ENCODE data around the gene EIF2D. TPM values are rescaled to one million over a fixed set of nuclear protein-coding genes. Genes with fewer than 3 reads are reported as not detected.
"Not testable (repeated sequence)": the region's sequence is repeated elsewhere in the genome, so short reads cannot be mapped to it uniquely, and the experiment has no call there.

EIF2D gene
- total and polyA plus RNA-seq, 2 donors, result 44.3 to 47.8 TPM

DNA sequence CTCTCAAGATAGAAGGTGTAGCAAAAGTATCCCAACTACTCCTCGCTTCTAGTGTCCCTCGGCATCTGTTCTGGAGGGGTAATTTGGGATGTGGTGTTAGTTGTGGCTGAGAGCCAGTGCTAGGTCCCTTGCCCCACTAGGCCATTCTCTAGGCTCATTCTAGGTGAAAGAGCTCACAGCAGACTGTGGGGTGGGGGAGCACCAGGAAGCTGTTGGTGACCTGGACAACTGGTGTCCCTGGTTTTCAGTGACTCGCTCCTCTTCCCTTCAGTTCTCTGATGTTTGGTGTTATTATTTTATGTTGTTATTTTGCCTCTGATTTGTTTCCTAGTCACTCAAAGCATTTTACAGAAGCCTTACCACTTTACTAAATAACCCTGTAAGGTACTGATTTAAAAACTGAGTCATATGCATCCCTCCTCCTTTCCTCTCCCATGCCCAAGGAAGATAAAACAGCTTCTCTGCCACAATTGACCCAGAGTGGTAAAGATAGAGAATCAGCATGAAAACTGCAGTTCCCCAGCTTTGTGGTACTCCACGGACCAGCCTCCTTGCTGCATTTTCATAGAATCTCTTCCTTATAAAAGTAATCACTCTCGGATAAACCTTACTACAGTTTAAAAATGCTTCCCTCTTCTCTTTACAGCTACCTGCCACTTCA, 37.1 kb upstream of the EIF2D start:
- no peak for DNase-seq (ENCODE audit: extremely low spot score)
- WGBS, result 86% methylated on average over 5 of the region's 5 CpGs
- Histone ChIP-seq H3K4me1 (ENCODE audit: insufficient read depth) (no peaks in the 10 kb centered on the region), H3K4me3 (ENCODE audit: low read depth, low read length) (no peak overlapping the region), H3K36me3 (ENCODE audit: insufficient read depth) (no peaks in the 10 kb centered on the region), H3K27ac (ENCODE audit: low read depth) (no peak overlapping the region)

DNA sequence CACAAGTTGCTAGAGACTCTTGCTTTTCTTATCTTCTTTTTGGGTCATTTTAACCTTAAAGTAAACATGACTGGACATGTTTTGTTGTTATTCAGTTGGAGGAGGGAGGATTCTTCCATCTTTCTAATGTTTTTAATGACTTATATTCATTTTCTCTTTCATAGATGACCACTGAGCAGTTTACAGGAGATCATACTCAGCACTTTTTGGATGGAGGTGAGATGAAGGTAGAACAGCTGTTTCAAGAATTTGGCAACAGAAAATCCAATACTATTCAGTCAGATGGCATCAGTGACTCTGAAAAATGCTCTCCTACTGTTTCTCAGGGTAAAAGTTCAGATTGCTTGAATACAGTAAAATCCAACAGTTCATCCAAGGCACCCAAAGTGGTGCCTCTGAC, 35.0 kb upstream of the EIF2D start:
- Histone ChIP-seq H3K27ac (ENCODE audit: low read depth) (no peak overlapping the region), H3K4me1 (ENCODE audit: insufficient read depth) (no peaks in the 10 kb centered on the region), H3K36me3 (ENCODE audit: insufficient read depth) (no peaks in the 10 kb centered on the region), H3K4me3 (ENCODE audit: low read depth, low read length) (no peak overlapping the region)
- no peak for DNase-seq (ENCODE audit: extremely low spot score)

DNA sequence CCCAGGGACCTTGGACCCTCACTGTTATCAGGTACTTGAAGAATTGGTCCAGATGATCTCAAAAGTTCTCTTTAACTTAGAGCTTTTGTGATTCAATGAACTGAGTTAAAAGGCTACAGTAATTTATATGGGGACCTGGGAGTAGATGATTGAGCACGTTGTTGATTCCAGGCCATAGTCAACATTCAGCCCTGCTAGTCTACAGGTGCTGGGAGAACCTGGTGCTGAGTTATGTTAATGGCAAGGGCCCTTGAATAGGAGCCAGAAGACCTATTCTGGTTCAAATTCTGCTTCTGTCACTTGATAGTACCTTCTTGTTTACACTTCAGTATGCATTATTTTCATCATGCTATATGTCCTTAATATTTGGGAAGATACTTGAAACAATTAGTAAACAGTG, 34.2 kb upstream of the EIF2D start:
- no peak for DNase-seq (ENCODE audit: extremely low spot score)
- WGBS, result 83% methylated on average over 1 of the region's 1 CpG
- Histone ChIP-seq H3K36me3 (ENCODE audit: insufficient read depth) (no peaks in the 10 kb centered on the region), H3K27ac (ENCODE audit: low read depth) (no peak overlapping the region), H3K4me1 (ENCODE audit: insufficient read depth) (no peaks in the 10 kb centered on the region), H3K4me3 (ENCODE audit: low read depth, low read length) (no peak overlapping the region)

DNA sequence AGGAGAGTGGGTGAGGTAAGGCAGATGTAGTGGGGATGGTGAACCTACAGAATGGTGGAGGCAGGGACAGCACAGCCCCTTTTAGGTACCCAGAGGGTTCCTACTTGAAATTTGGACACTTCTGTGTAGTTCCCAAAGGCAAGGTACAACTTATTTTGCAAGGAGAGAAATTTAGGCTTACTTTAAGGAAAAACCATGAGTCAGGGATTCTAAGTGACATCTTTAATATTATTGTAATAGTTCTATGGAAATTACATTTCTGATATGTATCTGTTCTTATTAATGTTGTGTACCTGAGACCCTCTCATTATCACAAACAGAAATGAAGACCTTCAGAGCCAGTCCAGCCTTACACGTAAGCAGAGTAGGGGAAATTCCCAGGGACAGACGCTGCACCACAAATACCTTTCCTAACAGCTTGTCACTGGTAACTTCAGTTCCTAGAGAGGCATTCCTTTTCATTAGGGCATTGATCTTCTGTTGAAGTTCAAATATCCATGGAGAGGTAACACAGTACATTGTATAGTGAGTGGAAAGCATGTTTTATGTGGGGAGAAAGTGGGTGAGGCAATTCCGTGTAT, 30.9 kb upstream of the EIF2D start:
- H3K4me3 ChIP-seq (ENCODE audit: low read depth, low read length), result no peak overlapping the region
- DNase-seq (ENCODE audit: extremely low spot score), result no peak
- whole genome bisulfite sequencing, result 88% methylated on average over 3 of the region's 3 CpGs
- H3K4me1 ChIP-seq (ENCODE audit: insufficient read depth), result peaks cover 1% of the 10 kb centered on the region
- peaks cover 4% of the 10 kb centered on the region for H3K36me3 ChIP-seq (ENCODE audit: insufficient read depth)
- no peak overlapping the region for H3K27ac ChIP-seq (ENCODE audit: low read depth)

DNA sequence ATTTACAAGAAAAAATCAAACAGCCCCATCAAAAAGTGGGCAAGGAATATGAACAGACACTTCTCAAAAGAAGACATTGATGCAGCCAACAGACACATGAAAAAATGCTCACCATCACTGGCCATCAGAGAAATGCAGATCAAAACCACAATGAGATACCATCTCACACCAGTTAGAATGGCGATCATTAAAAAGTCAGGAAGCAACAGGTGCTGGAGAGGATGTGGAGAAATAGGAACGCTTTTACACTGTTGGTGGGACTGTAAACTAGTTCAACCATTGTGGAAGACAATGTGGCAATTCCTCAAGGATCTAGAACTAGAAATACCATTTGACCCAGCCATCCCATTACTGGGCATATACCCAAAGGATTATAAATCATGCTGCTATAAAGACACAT, 29.8 kb upstream of the EIF2D start:
- not testable (repeated sequence) for DNase-seq (ENCODE audit: extremely low spot score); H3K36me3 ChIP-seq (ENCODE audit: insufficient read depth); H3K4me1 ChIP-seq (ENCODE audit: insufficient read depth); H3K4me3 ChIP-seq (ENCODE audit: low read depth, low read length); H3K27ac ChIP-seq (ENCODE audit: low read depth)
- WGBS, result 80% methylated on average over 2 of the region's 2 CpGs

DNA sequence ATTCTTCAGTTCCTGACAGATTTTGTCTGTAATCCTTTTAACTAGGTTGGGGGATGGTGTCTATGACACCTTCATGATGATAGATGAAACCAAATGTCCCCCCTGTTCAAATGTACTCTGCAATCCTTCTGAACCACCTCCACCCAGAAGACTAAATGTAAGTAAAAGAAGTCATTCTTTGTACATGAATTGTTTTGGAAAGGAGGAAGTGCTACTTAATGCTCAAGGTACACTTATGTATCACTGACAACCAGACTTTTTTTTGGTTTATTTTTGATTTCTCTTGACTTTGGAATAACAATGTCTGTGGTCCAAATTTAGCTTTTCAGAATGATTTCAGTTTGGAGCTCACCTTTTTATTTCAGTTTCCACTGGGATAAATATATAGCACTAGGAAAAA, 25.3 kb upstream of the EIF2D start:
- H3K36me3 ChIP-seq (ENCODE audit: insufficient read depth), result peaks cover 4% of the 10 kb centered on the region
- no peak overlapping the region for H3K27ac ChIP-seq (ENCODE audit: low read depth)
- DNase-seq (ENCODE audit: extremely low spot score), result no peak
- H3K4me3 ChIP-seq (ENCODE audit: low read depth, low read length), result no peak overlapping the region
- H3K4me1 ChIP-seq (ENCODE audit: insufficient read depth), result peaks cover 1% of the 10 kb centered on the region

DNA sequence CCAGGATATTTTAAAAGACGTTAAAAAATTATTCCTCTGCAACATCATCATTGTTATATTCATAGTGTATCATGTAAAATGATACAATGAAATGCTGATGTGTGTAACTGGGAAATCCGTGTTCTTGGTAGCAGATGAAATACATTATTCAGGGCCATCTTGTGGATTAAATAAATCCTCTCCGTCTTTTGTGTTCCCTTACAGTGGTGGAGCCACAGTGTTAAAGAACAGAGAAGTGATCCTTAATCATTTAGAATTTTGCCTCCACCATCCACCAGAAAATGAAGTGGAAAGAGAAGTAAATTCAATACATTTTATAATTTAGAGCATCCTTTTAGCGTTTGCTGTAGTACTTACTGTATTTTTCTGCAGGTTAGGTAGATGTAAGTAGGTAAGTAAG, 24.4 kb upstream of the EIF2D start:
- Histone ChIP-seq H3K36me3 (ENCODE audit: insufficient read depth) (peaks cover 4% of the 10 kb centered on the region), H3K4me1 (ENCODE audit: insufficient read depth) (peaks cover 1% of the 10 kb centered on the region), H3K27ac (ENCODE audit: low read depth) (no peak overlapping the region), H3K4me3 (ENCODE audit: low read depth, low read length) (no peak overlapping the region)
- no peak for DNase-seq (ENCODE audit: extremely low spot score)
- 43% methylated on average over 4 of the region's 4 CpGs for WGBS

DNA sequence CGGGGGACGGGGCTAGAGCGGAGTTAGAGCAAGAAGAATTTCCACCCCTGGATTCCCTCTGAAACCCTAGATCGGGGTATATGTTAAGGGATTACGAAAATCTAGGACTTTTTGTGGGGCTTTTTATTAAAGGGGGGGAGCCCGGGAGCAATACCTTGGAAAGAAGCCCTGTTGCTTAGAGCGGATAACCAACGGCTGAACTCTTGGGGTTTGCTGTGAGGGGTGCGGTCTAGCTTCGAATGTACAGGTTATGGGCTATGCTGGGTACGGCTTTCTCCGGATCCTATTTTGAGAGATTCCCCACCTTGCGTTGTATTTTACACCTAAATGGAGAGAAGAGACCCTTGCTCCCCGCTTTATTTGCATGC, 23.7 kb upstream of the EIF2D start:
- no peak for DNase-seq (ENCODE audit: extremely low spot score)
- H3K4me3 ChIP-seq (ENCODE audit: low read depth, low read length), result peak overlapping the region; percentile 79
- H3K27ac ChIP-seq (ENCODE audit: low read depth), result no peak overlapping the region
- 3% methylated on average over 14 of the region's 14 CpGs for WGBS
- H3K4me1 ChIP-seq (ENCODE audit: insufficient read depth), result peaks cover 1% of the 10 kb centered on the region
- peaks cover 4% of the 10 kb centered on the region for H3K36me3 ChIP-seq (ENCODE audit: insufficient read depth)

DNA sequence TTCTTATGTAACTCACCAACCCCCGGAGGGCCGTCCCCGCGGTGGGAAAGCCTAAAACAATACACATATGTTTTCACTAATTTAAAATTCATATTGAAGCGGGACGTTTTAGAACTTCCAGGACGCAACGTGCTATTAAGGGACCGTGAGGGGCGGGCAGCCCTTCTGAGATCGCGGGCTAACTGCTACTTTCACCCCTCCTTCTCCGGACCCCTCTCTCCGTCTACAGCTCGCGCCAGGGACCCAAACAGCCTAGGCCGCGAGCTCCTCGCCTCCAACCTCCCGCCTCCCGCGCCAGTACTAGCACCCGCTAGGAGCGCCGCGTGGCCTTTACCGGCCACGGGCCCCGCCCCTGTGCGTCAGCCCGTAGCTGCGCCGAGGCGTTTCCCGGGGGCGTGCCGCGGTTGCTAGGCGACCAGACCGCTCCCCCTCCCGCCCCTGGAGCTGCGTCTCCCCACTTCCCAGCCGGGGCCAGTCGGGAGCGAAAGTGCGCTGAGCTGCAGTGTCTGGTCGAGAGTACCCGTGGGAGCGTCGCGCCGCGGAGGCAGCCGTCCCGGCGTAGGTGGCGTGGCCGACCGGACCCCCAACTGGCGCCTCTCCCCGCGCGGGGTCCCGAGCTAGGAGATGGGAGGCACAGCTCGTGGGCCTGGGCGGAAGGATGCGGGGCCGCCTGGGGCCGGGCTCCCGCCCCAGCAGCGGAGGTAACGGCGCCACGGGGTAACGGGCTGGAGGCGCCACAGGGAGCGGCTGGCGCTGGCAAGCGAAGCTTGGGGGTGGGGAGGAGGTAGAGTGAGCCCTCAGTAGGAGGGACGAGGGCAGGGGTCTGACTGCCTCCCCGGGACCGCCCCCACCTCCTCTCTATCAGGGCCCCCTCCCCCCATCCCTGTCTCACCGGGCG, 23.1 kb upstream of the EIF2D start, which contains the start of gene DYRK3:
Gene DYRK3 (plus strand): TSS at position 457 of the 898 bp plus-strand sequence. CDS start 168 bp downstream, at position 625.
- Histone ChIP-seq H3K27ac (ENCODE audit: low read depth) (peak within 1 kb of the TSS; percentile 61), H3K36me3 (ENCODE audit: insufficient read depth) (peaks cover 4% of the 10 kb centered on the region), H3K4me3 (ENCODE audit: low read depth, low read length) (peak within 1 kb of the TSS; percentile 79), H3K4me1 (ENCODE audit: insufficient read depth) (peaks cover 1% of the 10 kb centered on the region)
- WGBS, result under 1% methylated on average over 84 of the region's 84 CpGs
- peak; percentile 66 for DNase-seq (ENCODE audit: extremely low spot score)

DNA sequence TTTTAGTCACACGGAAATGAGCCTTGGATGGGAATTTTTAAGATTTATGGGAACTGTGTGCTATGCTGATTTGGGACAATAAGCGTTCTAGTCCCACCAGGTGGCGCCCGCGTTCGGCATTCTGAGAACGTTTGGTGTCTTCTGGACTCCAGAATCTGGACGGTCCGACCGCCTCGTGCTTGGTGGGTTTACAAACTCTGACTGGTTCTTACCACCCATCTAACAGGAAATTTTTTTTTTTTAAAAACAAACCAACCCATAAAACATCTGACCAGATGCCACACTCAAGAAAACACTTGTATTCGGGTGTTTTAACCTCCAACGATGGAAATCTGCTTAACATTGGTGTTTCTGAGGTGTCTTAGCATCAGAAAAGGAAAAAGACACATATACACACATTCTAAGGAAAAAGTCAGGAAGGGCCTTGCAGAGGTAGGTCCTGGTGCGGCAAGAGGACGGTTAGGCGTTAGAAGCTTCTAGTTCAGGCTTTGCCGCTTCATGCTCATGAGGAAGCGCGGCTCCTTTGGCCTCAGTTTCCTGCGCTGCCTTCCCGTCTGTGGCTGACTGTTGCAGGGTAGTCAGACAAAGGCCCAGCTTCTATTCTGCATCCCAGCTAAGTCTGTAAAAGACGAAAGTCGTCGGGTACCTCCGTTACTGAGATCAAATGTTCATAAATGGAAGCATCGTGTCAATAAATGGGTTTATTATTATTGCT, 22.3 kb upstream of the EIF2D start:
- 9% methylated on average over 26 of the region's 26 CpGs for WGBS
- Histone ChIP-seq H3K27ac (ENCODE audit: low read depth) (no peak overlapping the region), H3K4me3 (ENCODE audit: low read depth, low read length) (peak overlapping the region; percentile 79)

DNA sequence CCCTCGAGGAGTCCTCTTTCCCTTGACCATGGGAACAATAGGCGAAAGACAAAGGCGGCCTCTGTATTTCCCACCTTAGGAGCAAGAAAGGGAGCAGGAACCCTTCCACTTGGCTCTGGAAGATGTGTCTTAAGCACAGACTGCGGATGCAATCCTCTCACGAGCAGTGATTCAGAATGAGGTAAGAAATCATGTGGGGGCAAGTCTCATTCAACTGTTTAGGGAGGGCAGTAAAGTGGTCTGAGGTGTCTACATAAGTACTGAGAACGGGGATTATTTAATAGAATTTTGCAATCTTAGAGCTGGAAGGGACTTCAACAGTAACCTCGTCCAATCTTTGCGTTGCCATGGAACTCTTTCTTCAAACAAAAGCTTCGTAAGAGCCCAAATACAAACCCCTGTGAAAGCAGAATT, 21.4 kb upstream of the EIF2D start:
- no peak overlapping the region for H3K27ac ChIP-seq (ENCODE audit: low read depth)
- no peaks in the 10 kb centered on the region for H3K4me1 ChIP-seq (ENCODE audit: insufficient read depth)
- no peak overlapping the region for H3K4me3 ChIP-seq (ENCODE audit: low read depth, low read length)
- H3K36me3 ChIP-seq (ENCODE audit: insufficient read depth), result no peaks in the 10 kb centered on the region
- no peak for DNase-seq (ENCODE audit: extremely low spot score)
- WGBS, result 30% methylated on average over 9 of the region's 9 CpGs

More for the DNA sequence above, 22.3 kb upstream of the EIF2D start:
- Histone ChIP-seq H3K4me1 (ENCODE audit: insufficient read depth) (no peaks in the 10 kb centered on the region), H3K36me3 (ENCODE audit: insufficient read depth) (peaks cover 4% of the 10 kb centered on the region)
- peak; percentile 86 for DNase-seq (ENCODE audit: extremely low spot score)

DNA sequence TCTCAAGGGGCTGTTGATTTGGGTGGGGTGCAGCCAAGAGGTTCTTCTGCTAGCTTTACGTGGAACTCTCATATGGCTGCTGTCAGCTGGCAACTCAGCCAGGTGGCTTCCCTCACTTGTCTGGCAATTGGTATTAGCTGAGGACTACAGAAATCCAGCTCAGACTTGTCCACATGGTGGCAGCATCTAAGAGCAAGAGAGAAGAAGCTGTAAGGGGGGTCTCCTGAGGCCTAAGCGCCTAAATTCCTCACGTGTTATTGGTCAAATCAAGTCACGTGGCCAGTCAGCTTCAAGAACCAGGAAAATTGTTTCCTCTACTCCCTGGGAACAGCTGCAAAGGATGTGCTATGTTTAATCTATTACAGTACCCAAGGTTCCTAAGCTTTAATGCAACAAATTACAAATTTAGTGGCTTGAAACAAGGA, 18.8 kb upstream of the EIF2D start:
- Histone ChIP-seq H3K4me1 (ENCODE audit: insufficient read depth) (no peaks in the 10 kb centered on the region), H3K27ac (ENCODE audit: low read depth) (no peak overlapping the region), H3K36me3 (ENCODE audit: insufficient read depth) (no peaks in the 10 kb centered on the region), H3K4me3 (ENCODE audit: low read depth, low read length) (no peak overlapping the region)
- WGBS, result 19% methylated on average over 4 of the region's 4 CpGs
- DNase-seq (ENCODE audit: extremely low spot score), result peak; percentile 40

DNA sequence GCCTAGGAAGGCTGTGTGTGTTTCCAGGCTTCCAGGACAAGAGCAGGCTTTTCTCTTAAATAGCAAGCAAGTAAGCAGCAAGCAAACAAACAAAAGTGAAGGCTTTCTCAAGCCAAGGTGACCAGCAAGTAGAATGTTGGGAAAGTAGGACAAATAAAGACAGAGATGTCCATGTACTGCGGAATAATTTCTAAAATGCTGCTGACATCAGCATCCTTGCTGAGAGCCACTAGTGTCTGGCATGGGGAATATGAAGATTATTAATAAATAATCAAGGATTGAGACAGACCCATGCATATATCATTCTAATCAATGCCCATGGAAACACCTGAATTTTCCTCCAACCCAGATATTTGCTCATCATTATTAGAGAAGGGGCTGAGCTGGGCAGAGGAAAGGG, 16.7 kb upstream of the EIF2D start:
- Histone ChIP-seq H3K27ac (ENCODE audit: low read depth) (no peak overlapping the region), H3K36me3 (ENCODE audit: insufficient read depth) (no peaks in the 10 kb centered on the region), H3K4me3 (ENCODE audit: low read depth, low read length) (no peak overlapping the region), H3K4me1 (ENCODE audit: insufficient read depth) (no peaks in the 10 kb centered on the region)
- no peak for DNase-seq (ENCODE audit: extremely low spot score)
- 0% methylated on average over 1 of the region's 1 CpG for WGBS
